ENCODE data around the gene NFATC4.

DNA sequence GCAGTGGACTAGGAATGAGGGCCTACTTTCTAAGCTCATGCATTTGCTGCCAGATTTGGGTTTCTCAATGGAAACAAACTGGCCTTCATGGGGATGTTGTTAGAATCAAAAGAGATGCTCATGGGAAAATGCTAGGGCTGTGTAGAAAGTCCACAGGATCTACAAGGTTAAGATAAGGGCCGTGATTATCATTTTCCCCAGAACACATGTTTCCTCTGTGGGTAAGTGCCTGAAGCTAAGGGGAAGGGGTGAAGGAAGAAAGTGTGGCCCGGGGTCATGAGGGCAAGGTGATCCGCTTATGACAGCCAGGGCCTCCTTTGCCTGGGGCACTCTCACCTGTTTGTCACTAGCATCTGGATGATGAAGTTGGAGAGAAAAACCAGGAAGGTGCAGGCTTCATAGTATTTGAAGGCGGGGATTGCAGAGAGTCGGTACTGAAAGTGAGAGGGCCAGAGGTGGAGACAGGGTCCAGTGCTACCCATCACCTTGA lies 42.9 kb upstream of the NFATC4 start:
- TF ChIP-seq, protein P1, sequence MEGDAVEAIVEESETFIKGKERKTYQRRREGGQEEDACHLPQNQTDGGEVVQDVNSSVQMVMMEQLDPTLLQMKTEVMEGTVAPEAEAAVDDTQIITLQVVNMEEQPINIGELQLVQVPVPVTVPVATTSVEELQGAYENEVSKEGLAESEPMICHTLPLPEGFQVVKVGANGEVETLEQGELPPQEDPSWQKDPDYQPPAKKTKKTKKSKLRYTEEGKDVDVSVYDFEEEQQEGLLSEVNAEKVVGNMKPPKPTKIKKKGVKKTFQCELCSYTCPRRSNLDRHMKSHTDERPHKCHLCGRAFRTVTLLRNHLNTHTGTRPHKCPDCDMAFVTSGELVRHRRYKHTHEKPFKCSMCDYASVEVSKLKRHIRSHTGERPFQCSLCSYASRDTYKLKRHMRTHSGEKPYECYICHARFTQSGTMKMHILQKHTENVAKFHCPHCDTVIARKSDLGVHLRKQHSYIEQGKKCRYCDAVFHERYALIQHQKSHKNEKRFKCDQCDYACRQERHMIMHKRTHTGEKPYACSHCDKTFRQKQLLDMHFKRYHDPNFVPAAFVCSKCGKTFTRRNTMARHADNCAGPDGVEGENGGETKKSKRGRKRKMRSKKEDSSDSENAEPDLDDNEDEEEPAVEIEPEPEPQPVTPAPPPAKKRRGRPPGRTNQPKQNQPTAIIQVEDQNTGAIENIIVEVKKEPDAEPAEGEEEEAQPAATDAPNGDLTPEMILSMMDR (IDR thresholded peaks at IDR 0.05) = no peak
- TF ChIP-seq EZH2 (IDR thresholded peaks at IDR 0.05; ENCODE audit: borderline replicate concordance, insufficient read depth, low read depth, low read length, poor library complexity, severe bottlenecking) = no peak

Measured in B cell (primary cell).